Activated CD8-positive, alpha-beta memory T cell treated with anti-CD3 and anti-CD28 coated beads for 36 hours (primary cell): ENCODE measurements around the gene XIRP1. TPM values are rescaled to one million over a fixed set of nuclear protein-coding genes. Genes with fewer than 3 reads are reported as not detected.

Source experiments
- CTCF ChIA-PET: fragments of 350-600 bp; sonication (Branson Sonifier 250); formaldehyde crosslinking; loops from one replicate; lab custom pipeline; 2021; ENCODE audit warnings: antibody characterized with exemption; lab: Charles Lee
- POLR2A ChIA-PET: fragments of 350-600 bp; sonication (Branson Sonifier 250); formaldehyde crosslinking; loops from one replicate; lab custom pipeline; 2021; ENCODE audit warnings: antibody characterized with exemption; lab: Charles Lee
- total RNA-seq, 2 experiments: library from RNA; stranded (reverse); gene quantifications; one replicate each; pipeline ENCODE4 v1.2.3, GENCODE V29; 2021

XIRP1 gene
- total RNA-seq, 2 experiments from 2014 or later, result 4.2 to 4.3 TPM

DNA sequence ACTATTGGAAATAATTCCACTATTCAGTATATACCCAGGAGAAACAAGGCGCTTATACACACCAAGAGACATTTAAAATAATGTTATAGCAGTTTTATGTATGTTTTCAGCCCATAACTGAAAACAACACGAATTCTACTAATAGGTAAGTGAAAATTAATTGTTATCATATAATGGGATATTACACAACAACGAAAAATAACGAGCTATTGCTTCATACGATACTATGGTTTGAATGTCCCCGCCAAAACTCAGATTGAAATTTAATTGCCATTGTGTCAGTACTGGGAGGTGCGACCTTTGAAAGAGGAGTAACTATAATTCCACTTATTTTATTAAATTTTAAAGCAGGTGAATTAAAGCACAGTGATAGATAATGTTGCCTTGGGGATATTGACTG is 35.0 kb downstream of the XIRP1 start:
- POLR2A ChIA-PET, result no interaction called here
- CTCF ChIA-PET, result interaction anchor here (1.2 kb wide), 1 partner anchor 21 kb away, joined by 3 read pairs; no protein-coding TSS in a partner anchor

DNA sequence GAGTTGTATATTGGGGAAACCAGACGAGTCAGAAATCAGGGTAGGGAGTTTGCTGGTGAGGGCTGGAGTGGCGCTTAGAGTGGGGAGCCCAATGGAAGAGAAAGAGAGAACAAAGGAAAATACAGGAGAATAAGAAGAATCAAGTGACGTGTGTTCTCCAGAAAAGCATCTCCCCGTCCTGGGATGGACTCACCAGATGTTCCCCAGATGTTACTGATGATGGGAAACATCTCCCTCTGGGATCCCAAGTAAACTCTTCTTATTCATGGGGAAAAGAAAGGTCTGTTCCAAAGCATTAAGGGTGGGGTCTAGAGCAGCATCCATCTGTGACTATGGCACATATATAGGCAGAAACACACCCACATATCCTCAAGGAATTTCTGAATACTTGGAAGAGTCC is 36.0 kb downstream of the XIRP1 start:
- CTCF ChIA-PET, result interaction anchor here (1.2 kb wide), 2 partner anchors 22 to 33 kb away, joined by 3 to 4 read pairs; no protein-coding TSS in a partner anchor
- POLR2A ChIA-PET, result no interaction called here

DNA sequence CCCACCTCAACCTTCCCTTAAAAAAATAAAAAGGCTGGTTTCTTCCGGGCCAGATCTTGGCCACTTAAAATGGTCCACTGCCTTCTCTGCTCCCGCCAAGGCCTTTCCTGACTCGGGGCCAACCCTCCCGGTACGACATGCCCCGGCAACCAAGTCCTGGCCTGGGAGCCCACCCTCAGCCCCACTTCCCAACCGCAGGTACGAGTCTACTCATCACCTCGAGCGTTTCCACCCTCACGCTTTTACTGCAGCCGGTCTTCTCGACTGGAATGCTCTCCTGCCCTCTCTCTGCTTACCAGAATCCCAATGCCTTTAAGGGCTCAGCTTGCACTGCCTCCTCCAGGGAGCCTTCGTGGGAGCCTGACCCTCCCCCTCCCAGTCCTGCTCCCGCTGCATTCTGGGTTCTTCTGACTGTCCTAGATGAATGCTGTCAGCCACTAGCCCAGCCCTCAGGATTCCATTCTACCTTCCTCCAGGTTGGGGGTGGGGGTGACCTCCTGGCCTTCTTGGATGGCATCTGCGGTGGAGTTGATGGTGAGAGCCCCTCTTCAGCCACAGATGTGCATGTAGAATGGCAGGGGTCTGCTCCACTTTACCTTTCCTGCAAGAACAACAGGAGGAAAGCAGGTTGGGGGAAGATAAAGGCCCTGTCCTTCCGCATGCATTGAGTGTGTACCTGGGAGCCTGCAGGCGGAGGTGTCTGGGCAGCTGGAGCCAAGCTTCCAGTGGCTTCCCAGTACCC is 37.9 kb downstream of the XIRP1 start:
- POLR2A ChIA-PET, result no interaction called here
- CTCF ChIA-PET, result interaction anchor here (1.3 kb wide), 1 partner anchor 134 kb away, joined by 4 read pairs; no protein-coding TSS in a partner anchor

GRCh38 chr3:39153977-39154279 is 38.5 kb downstream of the XIRP1 start:
- ChIA-PET POLR2A (no interaction called here), CTCF (interaction anchor here (1.3 kb wide), 1 partner anchor 134 kb away, joined by 4 read pairs; no protein-coding TSS in a partner anchor)

DNA sequence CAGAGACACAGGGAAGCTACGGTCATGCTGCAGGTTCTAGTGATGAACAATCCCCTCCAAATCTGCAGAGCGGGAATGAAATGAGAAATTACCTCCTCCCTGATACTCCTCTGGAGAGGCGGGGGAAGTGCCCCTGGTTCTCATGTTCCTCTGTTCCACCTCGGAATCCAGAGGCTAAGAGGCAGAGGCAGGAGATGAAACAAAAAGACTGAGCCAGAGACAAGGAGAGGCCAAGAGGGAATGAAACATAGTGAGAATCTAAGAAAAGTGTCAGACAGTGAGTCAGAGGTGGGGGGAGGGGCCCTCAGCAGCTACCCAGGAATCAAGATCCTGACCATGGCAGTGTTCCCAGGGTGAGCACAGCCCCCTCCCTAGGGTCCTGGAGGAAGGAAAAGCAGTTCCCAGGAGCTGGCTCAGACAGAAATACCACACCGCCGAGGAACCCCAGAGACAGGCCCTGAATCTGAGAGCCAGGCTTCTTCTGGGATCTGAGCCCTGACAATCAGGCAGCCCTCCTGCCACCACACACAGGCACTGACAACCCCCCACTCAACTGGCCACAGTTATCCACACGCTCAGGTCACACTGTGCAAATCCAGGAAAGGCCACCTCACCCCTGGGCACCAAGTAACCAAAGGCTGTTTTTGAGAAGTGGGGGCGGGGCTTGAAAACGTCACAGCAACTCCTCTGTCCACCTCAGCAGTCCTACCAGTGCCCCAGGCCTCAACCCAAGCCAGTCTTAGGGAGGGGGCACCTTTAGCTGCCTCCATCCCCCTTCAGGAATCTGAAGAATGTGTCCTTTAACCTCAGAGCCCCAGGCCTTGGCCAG is 41.4 kb downstream of the XIRP1 start:
- ChIA-PET CTCF (interaction anchor here (0.6 to 1.7 kb wide), 2 partner anchors 39 to 43 kb away, joined by 3 to 7 read pairs; partner anchors contain the start of genes GORASP1 and TTC21A), POLR2A (interaction anchor here (1.3 kb wide), 1 partner anchor 27 kb away, joined by 4 read pairs; no protein-coding TSS in a partner anchor)

DNA sequence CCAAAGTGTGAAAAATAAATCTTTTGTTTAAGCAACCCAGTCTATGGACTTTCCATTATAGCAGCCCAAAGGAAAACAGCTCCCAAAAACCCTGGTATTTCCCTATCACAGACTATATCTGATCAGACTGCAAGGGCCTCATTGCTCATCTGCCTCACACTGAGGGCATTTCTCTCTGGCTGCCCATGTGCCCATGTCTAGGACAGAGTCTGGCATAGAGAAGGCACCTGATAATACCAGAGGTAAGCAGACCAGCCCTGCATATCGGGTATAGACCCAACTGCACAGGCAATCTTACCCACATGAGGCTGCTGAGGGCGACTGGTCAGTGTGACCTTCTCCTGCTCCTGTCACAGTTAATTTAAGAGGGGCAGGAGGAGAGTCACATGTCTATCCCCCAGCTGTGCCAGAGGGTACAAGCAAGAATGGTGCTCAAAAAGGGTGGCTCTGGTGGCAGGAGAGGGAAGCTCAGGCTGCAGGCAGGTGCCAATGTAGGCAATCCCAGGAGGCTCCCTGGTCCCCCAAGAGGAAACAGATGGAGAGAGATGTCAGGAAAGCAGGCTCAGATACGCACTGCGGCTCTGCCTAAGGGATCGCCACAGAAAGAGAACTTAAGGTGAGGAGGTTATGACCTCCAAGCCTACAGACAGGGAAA is 42.1 kb downstream of the XIRP1 start:
- POLR2A ChIA-PET, result interaction anchor here (1.3 kb wide), 1 partner anchor 28 kb away, joined by 4 read pairs; no protein-coding TSS in a partner anchor
- CTCF ChIA-PET, result interaction anchor here (0.6 to 1.7 kb wide), 2 partner anchors 39 to 42 kb away, joined by 3 to 7 read pairs; partner anchors contain the start of genes GORASP1 and TTC21A

- CTCF ChIA-PET, result interaction anchor here (0.6 to 1.3 kb wide), 3 partner anchors 22 to 139 kb away, joined by 3 read pairs; no protein-coding TSS in a partner anchor
- POLR2A ChIA-PET, result interaction anchor here (1.0 to 1.3 kb wide), 2 partner anchors 28 to 43 kb away, joined by 3 to 4 read pairs; no protein-coding TSS in a partner anchor
Observed at GRCh38 chr3:39149498-39150147, 42.8 kb downstream of the XIRP1 start.

DNA sequence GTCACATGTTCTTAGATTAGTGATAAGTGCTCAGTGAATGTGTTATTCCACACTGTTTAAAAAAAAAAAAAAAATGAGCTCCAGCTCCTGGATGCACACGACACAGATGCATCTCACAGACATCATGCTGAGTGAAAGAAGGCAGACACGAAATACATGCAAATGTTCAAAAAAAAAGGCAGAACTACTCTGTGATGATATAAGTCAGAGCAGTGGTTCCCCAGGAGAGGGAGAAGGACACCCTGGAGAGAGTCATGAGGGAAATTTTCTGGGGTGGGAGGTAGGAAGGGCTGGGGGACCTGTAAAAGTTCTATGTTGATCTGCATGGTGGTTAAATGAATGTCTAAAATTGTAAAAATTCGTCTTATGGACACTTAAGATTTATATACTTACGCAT is 43.3 kb downstream of the XIRP1 start:
- CTCF ChIA-PET, result interaction anchor here (1.0 to 1.3 kb wide), 2 partner anchors 21 to 139 kb away, joined by 3 read pairs; no protein-coding TSS in a partner anchor

GRCh38 chr3:39148435-39149058 is 43.8 kb downstream of the XIRP1 start:
- POLR2A ChIA-PET, result interaction anchor here (0.8 to 1.0 kb wide), 2 partner anchors 41 to 42 kb away, joined by 3 read pairs; partner anchors contain the start of genes GORASP1 and TTC21A
- CTCF ChIA-PET, result interaction anchor here (1.0 to 1.3 kb wide), 2 partner anchors 21 to 140 kb away, joined by 3 read pairs; no protein-coding TSS in a partner anchor

More for the DNA sequence above, 43.3 kb downstream of the XIRP1 start:
- POLR2A ChIA-PET, result interaction anchor here (0.8 to 1.0 kb wide), 2 partner anchors 42 to 43 kb away, joined by 3 read pairs; partner anchors contain the start of genes GORASP1 and TTC21A

- POLR2A ChIA-PET, result interaction anchor here (0.7 to 1.4 kb wide), 3 partner anchors 11 to 30 kb away, joined by 3 to 4 read pairs (median 3); no protein-coding TSS in a partner anchor
- CTCF ChIA-PET, result interaction anchor here (0.6 to 3.4 kb wide), 2 partner anchors 25 to 141 kb away, joined by 3 to 15 read pairs; no protein-coding TSS in a partner anchor
Observed at GRCh38 chr3:39147711-39148434, 44.5 kb downstream of the XIRP1 start.

- POLR2A ChIA-PET, result interaction anchor here (0.5 to 1.4 kb wide), 4 partner anchors 10 to 982 kb away, joined by 3 to 4 read pairs (median 3); no protein-coding TSS in a partner anchor
- CTCF ChIA-PET, result interaction anchor here (0.7 to 3.4 kb wide), 4 partner anchors 20 to 145 kb away, joined by 3 to 15 read pairs (median 4); no protein-coding TSS in a partner anchor
Observed at GRCh38 chr3:39146611-39147591, 45.5 kb downstream of the XIRP1 start.

GRCh38 chr3:39146083-39146501 is 46.3 kb downstream of the XIRP1 start:
- ChIA-PET CTCF (interaction anchor here (0.7 to 3.4 kb wide), 4 partner anchors 19 to 146 kb away, joined by 3 to 15 read pairs (median 4); no protein-coding TSS in a partner anchor), POLR2A (no interaction called here)

GRCh38 chr3:39144748-39145380 is 47.5 kb downstream of the XIRP1 start:
- CTCF ChIA-PET, result interaction anchor here (3.4 kb wide), 1 partner anchor 144 kb away, joined by 15 read pairs; no protein-coding TSS in a partner anchor

GRCh38 chr3:39144095-39144747 is 48.2 kb downstream of the XIRP1 start:
- POLR2A ChIA-PET, result interaction anchor here (0.7 kb wide), 1 partner anchor 192 kb away, joined by 5 read pairs; no protein-coding TSS in a partner anchor
- CTCF ChIA-PET, result interaction anchor here (3.4 kb wide), 1 partner anchor 145 kb away, joined by 15 read pairs; no protein-coding TSS in a partner anchor

More at GRCh38 chr3:39144748-39145380, 47.5 kb downstream of the XIRP1 start:
- POLR2A ChIA-PET, result no interaction called here
